Muscle layer of duodenum (tissue), 2 donors: ENCODE data around the gene C14orf39.

Experiments used
- H3K27ac ChIP-seq: one replicate; pipeline ENCODE4 v1.7.0; 2013; ENCODE audit warnings: mild to moderate bottlenecking, low read length
- H3K27me3 ChIP-seq: one replicate; pipeline ENCODE4 v1.7.0; 2013; ENCODE audit warnings: low read depth, mild to moderate bottlenecking, control low read depth, low read length
- H3K36me3 ChIP-seq, 2 donors: one replicate each; pipeline ENCODE4 v1.7.0; 2013; ENCODE audit warnings: low read length in 2 of 2, control low read depth in 1 of 2, mild to moderate bottlenecking in 1 of 2; ENCODE audit not compliant: insufficient read depth in 2 of 2, control insufficient read depth in 1 of 2
- H3K4me1 ChIP-seq, 2 donors: one replicate each; pipeline ENCODE4 v1.7.0; 2013; ENCODE audit warnings: low read length in 2 of 2, mild to moderate bottlenecking in 2 of 2, control low read depth in 1 of 2, moderate library complexity in 1 of 2; ENCODE audit not compliant: insufficient read depth in 2 of 2, control insufficient read depth in 1 of 2
- H3K4me3 ChIP-seq, 2 donors: one replicate each; pipeline ENCODE4 v1.7.0; 2013; ENCODE audit warnings: low read length in 2 of 2, low read depth in 1 of 2, mild to moderate bottlenecking in 1 of 2
- H3K9me3 ChIP-seq, 2 donors: one replicate each; pipeline ENCODE4 v1.7.0; 2013; ENCODE audit warnings: low read length in 2 of 2, control low read depth in 1 of 2, mild to moderate bottlenecking in 1 of 2; ENCODE audit not compliant: control insufficient read depth in 1 of 2
- donor health status: healthy.

The C14orf39 gene

DNA sequence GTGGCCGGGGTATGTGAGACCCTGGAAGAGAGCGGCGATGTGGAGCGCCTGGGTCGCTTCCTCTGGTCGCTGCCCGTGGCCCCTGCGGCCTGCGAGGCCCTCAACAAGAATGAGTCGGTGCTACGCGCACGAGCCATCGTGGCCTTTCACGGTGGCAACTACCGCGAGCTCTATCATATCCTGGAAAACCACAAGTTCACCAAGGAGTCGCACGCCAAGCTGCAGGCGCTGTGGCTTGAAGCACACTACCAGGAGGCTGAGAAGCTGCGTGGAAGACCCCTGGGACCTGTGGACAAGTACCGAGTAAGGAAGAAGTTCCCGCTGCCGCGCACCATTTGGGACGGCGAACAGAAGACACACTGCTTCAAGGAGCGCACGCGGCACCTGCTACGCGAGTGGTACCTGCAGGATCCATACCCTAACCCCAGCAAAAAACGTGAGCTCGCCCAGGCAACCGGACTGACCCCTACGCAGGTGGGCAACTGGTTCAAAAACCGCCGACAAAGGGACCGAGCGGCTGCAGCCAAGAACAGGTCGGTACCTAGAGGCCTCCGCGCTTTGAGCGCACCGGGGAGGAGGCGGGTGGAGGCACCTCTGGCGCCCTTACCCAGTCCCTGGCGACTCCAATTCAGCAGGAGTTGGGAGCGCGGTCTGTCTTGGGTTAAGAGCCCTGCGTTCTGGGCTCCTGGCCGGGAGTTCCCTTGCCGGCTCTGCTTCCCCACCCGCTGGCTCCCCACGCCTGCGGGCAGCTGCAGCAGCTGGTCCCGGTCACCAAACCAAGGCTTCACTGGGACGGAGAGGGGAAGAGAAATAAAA lies 23.8 kb upstream of the C14orf39 start:
- Histone ChIP-seq H3K9me3 (peaks cover 0 to 3% of the 10 kb centered on the region in 2 donors), H3K27ac (no peak overlapping the region), H3K36me3 (no peaks in the 10 kb centered on the region), H3K4me1 (peaks cover 0 to 43% of the 10 kb centered on the region in 2 donors), H3K27me3 (peaks cover 93% of the 10 kb centered on the region), H3K4me3 (peak overlapping the region in 1 of 2 donors; percentile 26)

DNA sequence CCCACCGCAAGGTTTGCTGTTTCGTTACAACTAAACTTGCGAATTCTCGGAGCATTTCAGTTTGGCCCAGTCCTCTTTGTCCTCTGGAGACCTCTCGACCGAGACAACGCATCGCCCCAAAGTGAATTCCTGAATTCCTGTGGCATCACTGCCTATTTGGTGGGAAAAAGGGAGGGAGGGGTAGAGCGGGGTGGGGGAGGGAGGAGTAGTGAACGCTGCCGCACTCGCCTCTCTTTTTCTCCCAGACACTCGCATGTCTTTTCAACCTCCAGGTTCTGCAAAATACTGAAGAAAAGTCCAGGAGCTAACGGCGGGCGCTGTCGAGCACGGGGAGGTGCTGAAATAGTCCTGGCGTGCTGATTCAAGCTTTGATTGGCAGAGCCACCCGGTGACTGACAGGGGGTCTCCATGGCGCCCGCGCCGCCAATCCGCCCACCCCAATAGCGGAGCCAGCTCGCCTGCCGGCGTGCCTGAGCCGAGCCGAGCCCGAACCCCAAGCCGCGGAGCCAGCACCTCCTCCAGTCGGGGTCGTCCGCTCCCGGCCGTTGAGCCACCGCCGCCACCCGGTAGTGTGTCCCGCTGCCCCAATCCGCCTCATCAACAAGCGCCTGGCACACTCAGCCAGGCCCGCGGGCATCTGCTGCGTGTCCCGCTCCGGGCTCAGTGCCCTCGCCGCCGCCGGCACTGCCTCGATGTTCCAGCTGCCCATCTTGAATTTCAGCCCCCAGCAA lies 23.0 kb upstream of the C14orf39 start, which contains the start of gene SIX6:
Gene SIX6 (plus strand): TSS at position 440 of the 731 bp plus-strand sequence. CDS start 253 bp downstream, at position 693.
- H3K36me3 ChIP-seq = no peaks in the 10 kb centered on the region
- no peak within 1 kb of the TSS for H3K27ac ChIP-seq
- peaks cover 89% of the 10 kb centered on the region for H3K27me3 ChIP-seq
- peak within 1 kb of the TSS in 1 of 2 donors; percentile 26 for H3K4me3 ChIP-seq
- peaks cover 0 to 39% of the 10 kb centered on the region in 2 donors for H3K4me1 ChIP-seq
- peaks cover 0 to 3% of the 10 kb centered on the region in 2 donors for H3K9me3 ChIP-seq

- Histone ChIP-seq H3K36me3 (no peaks in the 10 kb centered on the region), H3K4me1 (peaks cover 0 to 39% of the 10 kb centered on the region in 2 donors), H3K27ac (no peak overlapping the region), H3K27me3 (peaks cover 89% of the 10 kb centered on the region), H3K4me3 (peak overlapping the region in 1 of 2 donors; percentile 26), H3K9me3 (no peaks in the 10 kb centered on the region)
Measured at GRCh38 chr14:60508363-60508706, 22.5 kb upstream of the C14orf39 start.

GRCh38 chr14:60506985-60507829 lies 21.3 kb upstream of the C14orf39 start:
- Histone ChIP-seq H3K36me3 (no peaks in the 10 kb centered on the region), H3K27me3 (peaks cover 85% of the 10 kb centered on the region), H3K4me3 (no peak overlapping the region), H3K9me3 (no peaks in the 10 kb centered on the region), H3K4me1 (peaks cover 0 to 39% of the 10 kb centered on the region in 2 donors), H3K27ac (no peak overlapping the region)

- Histone ChIP-seq H3K27me3 (peaks cover 78% of the 10 kb centered on the region), H3K27ac (no peak overlapping the region), H3K9me3 (no peaks in the 10 kb centered on the region), H3K4me3 (no peak overlapping the region), H3K4me1 (peaks cover 0 to 39% of the 10 kb centered on the region in 2 donors), H3K36me3 (no peaks in the 10 kb centered on the region)
Measured at GRCh38 chr14:60506462-60506984, 20.7 kb upstream of the C14orf39 start.

- Histone ChIP-seq H3K27ac (no peak overlapping the region), H3K4me3 (no peak overlapping the region), H3K4me1 (peaks cover 0 to 34% of the 10 kb centered on the region in 2 donors), H3K36me3 (no peaks in the 10 kb centered on the region), H3K27me3 (peaks cover 78% of the 10 kb centered on the region), H3K9me3 (no peaks in the 10 kb centered on the region)
Measured at GRCh38 chr14:60506010-60506409, 20.1 kb upstream of the C14orf39 start.

- Histone ChIP-seq H3K9me3 (no peaks in the 10 kb centered on the region), H3K4me3 (no peak overlapping the region), H3K4me1 (peaks cover 0 to 29% of the 10 kb centered on the region in 2 donors), H3K27ac (no peak overlapping the region), H3K27me3 (peaks cover 75% of the 10 kb centered on the region), H3K36me3 (no peaks in the 10 kb centered on the region)
Measured at GRCh38 chr14:60505448-60505847, 19.6 kb upstream of the C14orf39 start.

DNA sequence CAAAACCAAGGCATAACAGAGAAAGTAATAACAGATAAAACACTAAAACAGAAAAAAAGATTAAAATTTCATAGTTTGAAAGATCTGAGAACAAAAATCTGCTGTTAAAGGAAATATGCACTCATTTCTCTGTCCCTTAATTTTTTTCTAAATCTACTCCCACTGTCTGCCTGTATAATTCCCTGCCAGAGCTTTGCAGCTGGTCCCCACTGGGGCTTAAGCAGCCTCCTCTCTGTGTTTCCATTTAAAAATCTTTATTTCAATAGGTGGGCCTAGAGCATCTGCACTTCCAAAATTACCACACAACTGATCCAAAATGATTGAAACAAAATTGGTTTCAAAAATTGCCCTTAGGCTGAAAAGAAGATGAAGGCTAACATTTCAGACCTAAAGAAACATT lies 16.7 kb upstream of the C14orf39 start:
- Histone ChIP-seq H3K27me3 (peaks cover 46% of the 10 kb centered on the region), H3K4me3 (no peak overlapping the region), H3K4me1 (peaks cover 0 to 6% of the 10 kb centered on the region in 2 donors), H3K36me3 (no peaks in the 10 kb centered on the region), H3K9me3 (no peaks in the 10 kb centered on the region), H3K27ac (no peak overlapping the region)

GRCh38 chr14:60495946-60496345 lies 10.1 kb upstream of the C14orf39 start:
- Histone ChIP-seq H3K36me3 (no peaks in the 10 kb centered on the region), H3K27me3 (peaks cover 2% of the 10 kb centered on the region)

DNA sequence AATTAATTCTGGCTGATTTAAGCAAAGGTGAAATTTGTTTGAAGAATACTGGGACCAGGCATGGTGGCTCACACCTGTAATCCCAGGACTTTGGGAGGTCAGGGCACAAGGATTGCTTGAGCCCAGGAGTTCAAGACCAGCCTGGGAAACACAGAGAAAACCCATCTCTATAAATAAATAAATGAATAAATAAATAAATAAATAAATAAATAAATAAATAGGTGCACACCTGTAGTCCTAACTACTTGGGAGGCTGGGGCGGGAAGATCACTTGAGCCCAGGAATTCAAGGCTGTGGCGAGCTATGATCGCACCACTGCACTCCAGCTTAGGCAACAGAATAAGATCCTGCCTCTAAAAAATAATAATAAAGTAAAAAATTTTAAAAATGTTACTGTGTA lies 4.4 kb upstream of the C14orf39 start:
- peaks cover 17% of the 10 kb centered on the region for H3K27me3 ChIP-seq
- H3K4me3 ChIP-seq = no peak overlapping the region
- no peaks in the 10 kb centered on the region for H3K9me3 ChIP-seq
- H3K27ac ChIP-seq = no peak overlapping the region
- no peaks in the 10 kb centered on the region for H3K36me3 ChIP-seq
- H3K4me1 ChIP-seq = peaks cover 0 to 9% of the 10 kb centered on the region in 2 donors

More at GRCh38 chr14:60495946-60496345, 10.1 kb upstream of the C14orf39 start:
- H3K9me3 ChIP-seq = no peaks in the 10 kb centered on the region
- no peaks in the 10 kb centered on the region for H3K4me1 ChIP-seq
- no peak overlapping the region for H3K4me3 ChIP-seq
- no peak overlapping the region for H3K27ac ChIP-seq
